Posterior cingulate gyrus (tissue), 11 donors: ENCODE measurements around the gene CPEB2.
"Not testable (repeated sequence)": the region's sequence is repeated elsewhere in the genome, so short reads cannot be mapped to it uniquely, and the experiment has no call there.

Experiments used
- DNase-seq, 10 donors: peaks; one replicate each; pipeline versions ENCODE4 v3.0.0 to v3.0.0-alpha.2; 2020 to 2021; ENCODE audit warnings: mixed read lengths in 3 of 10
- intact Hi-C: fragments of 100-400 bp; cut with DNase I; formaldehyde crosslinking; loops from one replicate; pipeline ENCODE4 v1.15.1; 2023

Gene CPEB2

GRCh38 chr4:15040916-15041463 is 38.7 kb downstream of the CPEB2 start:
- intact Hi-C loops = no loop called here
- no peak for DNase-seq

- DNase-seq = no peak
These were observed 40.4 kb downstream of the CPEB2 start for GRCh38 chr4:15042529-15043167.

GRCh38 chr4:15043226-15043625 is 40.9 kb downstream of the CPEB2 start:
- peak in 1 of 10 donors; percentile 41 for DNase-seq

More at GRCh38 chr4:15042529-15043167, 40.4 kb downstream of the CPEB2 start:
- intact Hi-C loops = no loop called here

GRCh38 chr4:15043922-15044321 is 41.6 kb downstream of the CPEB2 start:
- intact Hi-C loops = no loop called here
- DNase-seq = no peak

More at GRCh38 chr4:15043226-15043625, 40.9 kb downstream of the CPEB2 start:
- intact Hi-C loops = no loop called here

- intact Hi-C loops = no loop called here
- DNase-seq = no peak
These were observed 52.3 kb downstream of the CPEB2 start for GRCh38 chr4:15054541-15054940.

- intact Hi-C loops = no loop called here
- no peak for DNase-seq
These were observed 57.9 kb downstream of the CPEB2 start for GRCh38 chr4:15060213-15060612.

- intact Hi-C loops = no loop called here
- no peak for DNase-seq
These were observed 61.1 kb downstream of the CPEB2 start for GRCh38 chr4:15063341-15063740.

- intact Hi-C loops = no loop called here
- DNase-seq = no peak
These were observed 63.2 kb downstream of the CPEB2 start for GRCh38 chr4:15065516-15065915.

- intact Hi-C loops = no loop called here
- DNase-seq = no peak
These were observed 63.9 kb downstream of the CPEB2 start for GRCh38 chr4:15066140-15066539.

GRCh38 chr4:15068298-15068697 is 66.0 kb downstream of the CPEB2 start:
- DNase-seq = no peak
- intact Hi-C loops = no loop called here

- no peak for DNase-seq
- intact Hi-C loops = no loop called here
These were observed 73.6 kb downstream of the CPEB2 start for GRCh38 chr4:15075875-15076274.

GRCh38 chr4:15077969-15078368 is 75.7 kb downstream of the CPEB2 start:
- intact Hi-C loops = no loop called here
- no peak for DNase-seq

GRCh38 chr4:15078682-15079642 is 76.7 kb downstream of the CPEB2 start:
- DNase-seq = no peak
- intact Hi-C loops = no loop called here

GRCh38 chr4:15084780-15085179 is 82.5 kb downstream of the CPEB2 start:
- DNase-seq = no peak
- intact Hi-C loops = no loop called here

GRCh38 chr4:15085762-15086161 is 83.5 kb downstream of the CPEB2 start:
- intact Hi-C loops, DNase-seq: not testable (repeated sequence)

GRCh38 chr4:15086259-15086658 is 84.0 kb downstream of the CPEB2 start:
- intact Hi-C loops, DNase-seq: not testable (repeated sequence)

GRCh38 chr4:15088394-15089035 is 86.2 kb downstream of the CPEB2 start:
- DNase-seq = no peak
- intact Hi-C loops = no loop called here

- intact Hi-C loops = no loop called here
- no peak for DNase-seq
These were observed 87.7 kb downstream of the CPEB2 start for GRCh38 chr4:15089979-15090378.

- no peak for DNase-seq
- intact Hi-C loops = loop anchor here (5.0 kb wide), 1 partner anchor 42 kb away; no protein-coding TSS in a partner anchor
These were observed 98.1 kb downstream of the CPEB2 start for GRCh38 chr4:15100380-15100779.

GRCh38 chr4:15100994-15101695 is 98.9 kb downstream of the CPEB2 start:
- peak in 5 of 10 donors; percentile 8 to 75 (median 36) for DNase-seq
- intact Hi-C loops = loop anchor here (5.0 kb wide), 1 partner anchor 41 kb away; no protein-coding TSS in a partner anchor
